H1 (cell line): ENCODE results near the gene EFNA3. TPM values are rescaled to one million over a fixed set of nuclear protein-coding genes. Genes with fewer than 3 reads are reported as not detected.
A peak's percentile ranks its signal among the peaks of the same experiment; 100 is the strongest.

Experiments
- CTCF ChIA-PET: fragments of 300-600 bp; sonication (Branson Sonifier 250); formaldehyde crosslinking; loops from one replicate; lab custom pipeline; 2021; ENCODE audit not compliant: partially characterized antibody; lab: Charles Lee
- POLR2A ChIA-PET: fragments of 300-600 bp; sonication (Branson Sonifier 250); formaldehyde crosslinking; loops from one replicate; lab custom pipeline; 2021; ENCODE audit warnings: inconsistent platforms; ENCODE audit not compliant: partially characterized antibody; lab: Charles Lee
- DNase-seq, 2 experiments: peaks; one replicate each; pipeline versions ENCODE4 v3.0.0 to v3.0.0-alpha.2; 2010 to 2022; ENCODE audit warnings: low spot score in 2 of 2, low read depth in 1 of 2, mixed read lengths in 1 of 2
- FAIRE-seq: peaks from 2 replicates; lab custom pipeline; 2011; peaks lifted over from hg19 to GRCh38; lab: Jason Lieb, UNC
- H2AFZ ChIP-seq: 2 replicates; pipeline ENCODE4 v1.8.1; 2012; ENCODE audit warnings: low read length, inconsistent platforms
- H2AK5ac ChIP-seq: 2 replicates; pipeline ENCODE4 v1.6.1; 2013; ENCODE audit warnings: low read depth, low read length
- H2BK120ac ChIP-seq: replicated peaks from 2 replicates; pipeline ENCODE3; 2013; ENCODE audit warnings: low read depth, low read length, inconsistent platforms
- H2BK12ac ChIP-seq: 2 replicates; pipeline ENCODE4 v1.6.1; 2013; ENCODE audit warnings: low read depth, low read length
- H2BK15ac ChIP-seq: 2 replicates; pipeline ENCODE4 v1.6.1; 2013; ENCODE audit warnings: low read length
- H2BK20ac ChIP-seq: 2 replicates; pipeline ENCODE4 v1.6.1; 2013; ENCODE audit warnings: low read length
- H2BK5ac ChIP-seq: 2 replicates; pipeline ENCODE4 v1.6.1; 2013; ENCODE audit warnings: low read depth, low read length
- H3K14ac ChIP-seq: 2 replicates; pipeline ENCODE4 v1.6.1; 2013; ENCODE audit warnings: inconsistent platforms; ENCODE audit not compliant: insufficient read length
- H3K18ac ChIP-seq: 2 replicates; pipeline ENCODE4 v1.6.1; 2013; ENCODE audit warnings: low read length; ENCODE audit errors: extremely low read depth
- H3K23ac ChIP-seq: 2 replicates; pipeline ENCODE4 v1.6.1; 2013; ENCODE audit warnings: inconsistent platforms; ENCODE audit not compliant: insufficient read length
- H3K23me2 ChIP-seq: 2 replicates; pipeline ENCODE4 v1.6.1; 2013; ENCODE audit warnings: low read depth, low read length
- H3K27ac ChIP-seq: 2 replicates; pipeline ENCODE4 v1.6.1; 2011; ENCODE audit warnings: low read depth, low read length, inconsistent platforms
- H3K27me3 ChIP-seq, 4 experiments: replicated peaks in 1 of 4; 1 replicate in 1 of 4; 2 replicates in 3 of 4; pipeline versions ENCODE4 v1.6.1 to v1.8.1; 2011 to 2013; ENCODE audit warnings: low read length in 3 of 4, mild to moderate bottlenecking in 3 of 4, inconsistent platforms in 2 of 4, mixed read lengths in 2 of 4, moderate library complexity in 1 of 4; ENCODE audit not compliant: control insufficient read depth in 3 of 4, insufficient read depth in 3 of 4; ENCODE audit errors: extremely low read depth in 1 of 4
- H3K36me3 ChIP-seq, 4 experiments: 2 replicates each; pipeline versions ENCODE4 v1.6.1 to v1.8.1; 2011 to 2013; ENCODE audit warnings: mild to moderate bottlenecking in 4 of 4, low read length in 3 of 4, moderate library complexity in 2 of 4, control low read depth in 1 of 4, inconsistent platforms in 1 of 4; ENCODE audit not compliant: insufficient read depth in 4 of 4, control insufficient read depth in 2 of 4
- H3K4ac ChIP-seq: replicated peaks from 2 replicates; pipeline ENCODE3; 2013; ENCODE audit warnings: low read length, low read depth, mixed read lengths, inconsistent platforms; ENCODE audit not compliant: insufficient read length
- H3K4me1 ChIP-seq, 4 experiments: replicated peaks in 1 of 4; 1 replicate in 1 of 4; 2 replicates in 3 of 4; pipeline versions ENCODE4 v1.6.1 to v1.8.1; 2011 to 2013; ENCODE audit warnings: low read length in 3 of 4, inconsistent platforms in 2 of 4, mixed read lengths in 1 of 4; ENCODE audit not compliant: insufficient read depth in 4 of 4, control insufficient read depth in 3 of 4
- H3K4me2 ChIP-seq, 2 experiments: 2 replicates each; pipeline versions ENCODE4 v1.6.1 to v1.8.1; 2011 to 2013; ENCODE audit warnings: low read depth in 2 of 2, low read length in 2 of 2, control low read depth in 1 of 2, inconsistent platforms in 1 of 2, mild to moderate bottlenecking in 1 of 2; ENCODE audit not compliant: insufficient read depth in 1 of 2
- H3K4me3 ChIP-seq, 4 experiments: fragments of 200-600, 300-600 bp in 1 of 4; sonication (generic), shearing (Covaris generic), sonication (Bioruptor Twin) in 1 of 4; 2 replicates each; pipeline versions ENCODE4 v1.5.1 to v1.8.1; 2011 to 2016; ENCODE audit warnings: low read length in 4 of 4, low read depth in 3 of 4, control low read depth in 2 of 4, inconsistent platforms in 2 of 4, mild to moderate bottlenecking in 2 of 4, mixed read lengths in 1 of 4, moderate library complexity in 1 of 4; ENCODE audit not compliant: insufficient read depth in 2 of 4; ENCODE audit errors: extremely low read depth in 1 of 4
- H3K56ac ChIP-seq: replicated peaks from 2 replicates; pipeline ENCODE3; 2013; ENCODE audit warnings: low read depth, mild to moderate bottlenecking, mixed read lengths, low read length, inconsistent platforms; ENCODE audit not compliant: insufficient read length
- H3K79me1 ChIP-seq: 2 replicates; pipeline ENCODE4 v1.6.1; 2013; ENCODE audit warnings: low read depth, low read length, control low read depth
- H3K79me2 ChIP-seq, 2 experiments: 2 replicates each; pipeline versions ENCODE4 v1.6.1 to v1.8.1; 2012 to 2013; ENCODE audit warnings: low read length in 2 of 2, mild to moderate bottlenecking in 2 of 2, inconsistent platforms in 1 of 2; ENCODE audit not compliant: insufficient read depth in 2 of 2, control insufficient read depth in 1 of 2
- H3K9ac ChIP-seq, 4 experiments: replicated peaks in 1 of 4; 1 replicate in 1 of 4; 2 replicates in 3 of 4; pipeline versions ENCODE4 v1.6.1 to v1.8.1; 2011 to 2013; ENCODE audit warnings: low read depth in 3 of 4, low read length in 3 of 4, control low read depth in 2 of 4, mild to moderate bottlenecking in 2 of 4, moderate library complexity in 2 of 4, inconsistent platforms in 1 of 4; ENCODE audit errors: extremely low read depth in 1 of 4
- H3K9me3 ChIP-seq, 2 experiments: 2 replicates each; pipeline versions ENCODE4 v1.6.1 to v1.8.1; 2012 to 2013; ENCODE audit warnings: mild to moderate bottlenecking in 2 of 2, moderate library complexity in 2 of 2, control low read depth in 1 of 2, inconsistent platforms in 1 of 2, low read depth in 1 of 2, low read length in 1 of 2, mixed read lengths in 1 of 2; ENCODE audit not compliant: insufficient read depth in 2 of 2
- H4K20me1 ChIP-seq, 2 experiments: replicated peaks in 1 of 2; 2 replicates each; pipeline versions ENCODE3 to v1.8.1; 2011 to 2013; ENCODE audit warnings: inconsistent platforms in 2 of 2, low read length in 2 of 2, mild to moderate bottlenecking in 1 of 2; ENCODE audit not compliant: insufficient read depth in 2 of 2, control insufficient read depth in 1 of 2
- H4K5ac ChIP-seq: 2 replicates; pipeline ENCODE4 v1.6.1; 2013; ENCODE audit warnings: low read length, low read depth, mixed read lengths, inconsistent platforms; ENCODE audit not compliant: insufficient read length
- H4K8ac ChIP-seq: 2 replicates; pipeline ENCODE4 v1.8.0; 2013; ENCODE audit warnings: mild to moderate bottlenecking, moderate library complexity, low read length, inconsistent platforms; ENCODE audit not compliant: insufficient read depth; ENCODE audit errors: extremely low read depth
- H4K91ac ChIP-seq: replicated peaks from 2 replicates; pipeline ENCODE3; 2013; ENCODE audit warnings: low read length, mixed read lengths, inconsistent platforms; ENCODE audit not compliant: insufficient read length
- CBX8 ChIP-seq: fragments of 300-800, 300-1000 bp; sonication (generic); IDR thresholded peaks from 2 replicates; pipeline ENCODE4 v1.7.1; 2016; ENCODE audit warnings: low read depth, low read length, borderline replicate concordance
- SP4 ChIP-seq: IDR thresholded peaks from 2 replicates; pipeline ENCODE4 v1.6.1; 2012; ENCODE audit warnings: low read length, inconsistent platforms
- TBP ChIP-seq: IDR thresholded peaks from 2 replicates; pipeline ENCODE4 v1.6.1; 2011; ENCODE audit warnings: low read depth, low read length, improper control_type of control experiment
- WGBS, 2 experiments: shearing (Covaris generic) in 1 of 2; methylation state at CpG; one replicate each; pipeline versions ENCODE4 v1.1.6 to v1.1.7; 2013 to 2015; ENCODE audit warnings: low lambda C conversion rate in 2 of 2, mixed read lengths in 2 of 2, inconsistent platforms in 1 of 2, low coverage in 1 of 2, missing lambda C conversion rate in 1 of 2; ENCODE audit not compliant: insufficient replicate concordance in 2 of 2, insufficient coverage in 1 of 2, insufficient read length in 1 of 2; ENCODE audit errors: extremely low coverage in 1 of 2, missing lambda C conversion rate in 1 of 2; 5-methylcytosine and 5-hydroxymethylcytosine counted together
- polyA plus RNA-seq, 7 experiments: library from polyadenylated mRNA; depleted of rRNA in 3 of 7; stranded (reverse) in 5 of 7; unstranded in 2 of 7; fragments of >200 nt in 5 of 7; fragments of 200-250 nt in 2 of 7; gene quantifications; 1 replicate in 5 of 7; 2 replicates in 1 of 7; 4 replicates in 1 of 7; pipeline versions ENCODE4 v1.2.1 to v1.2.3, GENCODE V29; 2011 to 2013; ENCODE audit warnings: missing spikeins in 2 of 7, mixed read lengths in 2 of 7
- total RNA-seq: library from RNA; stranded (reverse); fragmentation: NEBNext Ultra II Directional; extraction: Animal tissue kit (Norgen Biotek cat#: 25700); gene quantifications from 2 replicates; pipeline ENCODE4 v1.2.1, GENCODE V29; 2021

Gene EFNA3
- total and polyA plus RNA-seq, 2 of the 8 experiments (the other 6 are each of a cell fraction or from before 2014, with no cell fraction given): 10.8 to 13.8 TPM

DNA sequence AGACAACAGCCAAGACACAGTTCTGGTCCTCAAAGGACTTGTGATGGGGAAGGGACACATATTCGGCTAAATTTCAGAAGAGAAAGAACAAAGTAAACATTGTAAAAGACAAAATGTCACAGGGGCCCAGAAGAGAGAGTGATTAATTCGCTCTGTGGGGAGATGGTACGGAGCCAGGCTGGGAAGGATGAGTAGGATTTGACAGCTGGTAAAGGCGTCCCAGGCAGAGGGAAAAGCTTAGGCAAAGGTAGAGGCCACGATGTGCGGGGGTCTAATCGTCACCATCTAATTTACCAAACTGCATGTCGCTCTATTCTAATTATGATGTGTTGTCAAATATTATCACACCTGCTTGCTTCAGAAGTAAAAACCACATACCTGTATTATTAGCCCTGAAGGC lies 31.7 kb downstream of the EFNA3 start:
- Histone ChIP-seq H2BK12ac (no peak overlapping the region), H3K79me2 (no peaks in the 10 kb centered on the region), H3K9ac (no peak overlapping the region), H2BK20ac (no peak overlapping the region), H4K8ac (no peak overlapping the region), H3K4ac (no peak overlapping the region), H3K4me1 (peaks cover 0 to 3% (median 0%) of the 10 kb centered on the region in 4 experiments; a peak in 2 of 7 replicates), H3K27ac (no peak overlapping the region), H3K18ac (no peak overlapping the region), H2BK15ac (no peak overlapping the region), H4K5ac (no peak overlapping the region), H2AFZ (0 out of 2 replicates have a peak overlapping the region, but pooled peaks have one; percentile 11), H3K56ac (no peak overlapping the region), H3K27me3 (no peaks in the 10 kb centered on the region), H4K20me1 (peaks cover 0 to 4% of the 10 kb centered on the region in 2 experiments), H2BK120ac (no peak overlapping the region), H3K4me3 (no peak overlapping the region), H3K23ac (no peak overlapping the region), H2BK5ac (no peak overlapping the region), H4K91ac (no peak overlapping the region), H3K14ac (no peak overlapping the region), H3K4me2 (no peak overlapping the region), H3K79me1 (no peaks in the 10 kb centered on the region), H3K23me2 (no peaks in the 10 kb centered on the region), H2AK5ac (no peak overlapping the region), H3K9me3 (no peaks in the 10 kb centered on the region), H3K36me3 (no peaks in the 10 kb centered on the region)
- ChIA-PET CTCF (interaction anchor here (0.6 to 1.1 kb wide), 3 partner anchors 15 to 225 kb away, joined by 3 to 4 read pairs (median 4); no protein-coding TSS in a partner anchor), POLR2A (interaction anchor here (0.6 to 1.6 kb wide), 2 partner anchors 11 to 1102 kb away, joined by 3 to 7 read pairs; partner anchors contain the start of gene PMF1)
- DNase-seq (no peak), FAIRE-seq (no peak)
- TF ChIP-seq SP4 (no peak), CBX8 (no peak), TBP (no peak)
- WGBS, 2 experiments: 95% methylated on average over 8 of the region's 8 CpGs; no CpG with 5 or more reads in 1 of the 2 experiments
